Chondrocyte (in vitro differentiated cells): ENCODE results near the gene BGN. TPM values are rescaled to one million over a fixed set of nuclear protein-coding genes. Genes with fewer than 3 reads are reported as not detected.

Experiments used
- DNase-seq: peaks from one replicate; pipeline ENCODE4 v3.0.0; 2021; ENCODE audit warnings: mixed read lengths, low spot score
- H3K27ac Mint-ChIP-seq: one replicate; pipeline ENCODE4 v1.8.0; 2021; ENCODE audit warnings: mild to moderate bottlenecking, moderate library complexity, mixed read lengths; ENCODE audit not compliant: unreplicated experiment
- H3K27me3 Mint-ChIP-seq: 2 replicates; pipeline ENCODE4 v1.8.0; 2021; ENCODE audit warnings: low read depth, mixed read lengths
- H3K36me3 Mint-ChIP-seq: 2 replicates; pipeline ENCODE4 v1.8.0; 2021; ENCODE audit warnings: low read depth, mixed read lengths
- H3K4me1 Mint-ChIP-seq: 2 replicates; pipeline ENCODE4 v1.8.0; 2021; ENCODE audit warnings: low read depth, mild to moderate bottlenecking, mixed read lengths
- H3K4me3 Mint-ChIP-seq: one replicate; pipeline ENCODE4 v1.8.0; 2021; ENCODE audit warnings: mild to moderate bottlenecking, moderate library complexity, mixed read lengths; ENCODE audit not compliant: unreplicated experiment
- H3K9me3 Mint-ChIP-seq: 2 replicates; pipeline ENCODE4 v1.8.0; 2021; ENCODE audit warnings: low read depth, mixed read lengths
- total RNA-seq: library from RNA; stranded (reverse); gene quantifications from 3 replicates; pipeline ENCODE4 v1.2.1, GENCODE V29; 2021
- TF ChIP-seq, protein P1 (sequence below): fragments of 200-600 bp; sonication (generic); IDR thresholded peaks from 2 replicates; pipeline ENCODE4 v1.5.0; 2021; ENCODE audit warnings: antibody characterized with exemption, mild to moderate bottlenecking, moderate library complexity

Gene BGN
- total RNA-seq, 1 donor from 2014 or later = 2,632 TPM

DNA sequence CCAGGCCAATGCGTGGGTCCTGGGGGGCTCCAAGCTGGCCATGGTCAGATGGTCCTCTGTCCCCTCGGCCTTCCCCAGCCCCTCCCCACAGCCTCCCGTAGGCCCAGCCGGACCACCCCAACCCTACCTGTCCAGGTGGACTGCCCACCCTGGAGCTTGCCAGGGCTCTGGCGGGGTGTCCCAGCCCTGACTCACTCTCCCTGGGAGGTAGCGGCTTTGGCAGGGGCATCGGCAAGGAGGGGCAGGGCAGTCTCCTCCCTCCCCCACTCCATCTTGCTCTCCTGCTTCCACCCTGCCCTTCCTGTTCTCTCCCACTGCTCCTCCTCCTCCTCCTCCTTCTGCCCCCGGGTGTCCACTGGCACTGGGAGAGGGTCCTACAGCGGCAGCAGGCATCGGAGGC lies 7.4 kb downstream of the BGN start:
- DNase-seq = no peak
- Mint-ChIP-seq H3K27ac (peak overlapping the region; percentile 51), H3K4me1 (peaks cover 40% of the 10 kb centered on the region), H3K36me3 (peaks cover 12% of the 10 kb centered on the region), H3K27me3 (no peaks in the 10 kb centered on the region), H3K9me3 (peaks cover 2% of the 10 kb centered on the region), H3K4me3 (no peak overlapping the region)
- TF ChIP-seq, protein P1, sequence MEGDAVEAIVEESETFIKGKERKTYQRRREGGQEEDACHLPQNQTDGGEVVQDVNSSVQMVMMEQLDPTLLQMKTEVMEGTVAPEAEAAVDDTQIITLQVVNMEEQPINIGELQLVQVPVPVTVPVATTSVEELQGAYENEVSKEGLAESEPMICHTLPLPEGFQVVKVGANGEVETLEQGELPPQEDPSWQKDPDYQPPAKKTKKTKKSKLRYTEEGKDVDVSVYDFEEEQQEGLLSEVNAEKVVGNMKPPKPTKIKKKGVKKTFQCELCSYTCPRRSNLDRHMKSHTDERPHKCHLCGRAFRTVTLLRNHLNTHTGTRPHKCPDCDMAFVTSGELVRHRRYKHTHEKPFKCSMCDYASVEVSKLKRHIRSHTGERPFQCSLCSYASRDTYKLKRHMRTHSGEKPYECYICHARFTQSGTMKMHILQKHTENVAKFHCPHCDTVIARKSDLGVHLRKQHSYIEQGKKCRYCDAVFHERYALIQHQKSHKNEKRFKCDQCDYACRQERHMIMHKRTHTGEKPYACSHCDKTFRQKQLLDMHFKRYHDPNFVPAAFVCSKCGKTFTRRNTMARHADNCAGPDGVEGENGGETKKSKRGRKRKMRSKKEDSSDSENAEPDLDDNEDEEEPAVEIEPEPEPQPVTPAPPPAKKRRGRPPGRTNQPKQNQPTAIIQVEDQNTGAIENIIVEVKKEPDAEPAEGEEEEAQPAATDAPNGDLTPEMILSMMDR = no peak

DNA sequence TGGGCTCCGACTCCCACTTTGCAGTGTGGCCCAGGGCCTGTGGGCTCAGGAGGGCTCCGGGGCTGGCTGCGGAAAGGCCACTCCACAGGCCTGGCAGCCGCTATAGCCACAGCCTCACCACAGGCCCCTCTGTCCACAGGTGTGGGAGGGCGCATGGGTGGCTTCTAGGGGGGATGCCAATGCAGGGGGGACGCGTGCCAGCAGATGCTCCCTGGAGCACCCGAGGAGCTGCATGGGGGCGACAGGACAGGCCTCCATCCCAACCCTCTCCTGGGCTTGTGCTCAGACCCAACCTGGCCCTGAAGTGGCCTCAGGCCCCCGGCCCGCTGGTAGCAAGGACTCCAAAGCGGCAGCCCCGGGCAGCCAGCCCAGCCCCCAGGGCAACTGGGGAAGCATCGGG lies 8.0 kb downstream of the BGN start:
- TF ChIP-seq, protein P1 = no peak
- Mint-ChIP-seq H3K27me3 (no peaks in the 10 kb centered on the region), H3K36me3 (peaks cover 18% of the 10 kb centered on the region), H3K4me3 (no peak overlapping the region), H3K9me3 (peaks cover 2% of the 10 kb centered on the region), H3K4me1 (peaks cover 43% of the 10 kb centered on the region), H3K27ac (no peak overlapping the region)
- no peak for DNase-seq

- peaks cover 22% of the 10 kb centered on the region for H3K36me3 Mint-ChIP-seq
- TF ChIP-seq, protein P1 = no peak
- H3K4me1 Mint-ChIP-seq = peaks cover 38% of the 10 kb centered on the region
- H3K9me3 Mint-ChIP-seq = peaks cover 2% of the 10 kb centered on the region
- H3K4me3 Mint-ChIP-seq = no peak overlapping the region
- H3K27me3 Mint-ChIP-seq = no peaks in the 10 kb centered on the region
- no peak for DNase-seq
- no peak overlapping the region for H3K27ac Mint-ChIP-seq
These were observed 9.8 kb downstream of the BGN start for GRCh38 chrX:153504445-153505016.

- no peak overlapping the region for H3K4me3 Mint-ChIP-seq
- TF ChIP-seq, protein P1 = no peak
- H3K4me1 Mint-ChIP-seq = peaks cover 33% of the 10 kb centered on the region
- no peak for DNase-seq
- peak overlapping the region; percentile 27 for H3K27ac Mint-ChIP-seq
- H3K9me3 Mint-ChIP-seq = peaks cover 2% of the 10 kb centered on the region
- no peaks in the 10 kb centered on the region for H3K27me3 Mint-ChIP-seq
- H3K36me3 Mint-ChIP-seq = peaks cover 22% of the 10 kb centered on the region
These were observed 10.6 kb downstream of the BGN start for GRCh38 chrX:153505361-153505760.

- no peaks in the 10 kb centered on the region for H3K27me3 Mint-ChIP-seq
- H3K4me1 Mint-ChIP-seq = peaks cover 24% of the 10 kb centered on the region
- H3K9me3 Mint-ChIP-seq = no peaks in the 10 kb centered on the region
- no peak overlapping the region for H3K4me3 Mint-ChIP-seq
- H3K27ac Mint-ChIP-seq = peak overlapping the region; percentile 76
- TF ChIP-seq, protein P1 = peak; percentile 86
- H3K36me3 Mint-ChIP-seq = peaks cover 16% of the 10 kb centered on the region
- DNase-seq = no peak
These were observed 12.9 kb downstream of the BGN start for GRCh38 chrX:153507484-153508178.
